CD14-positive monocyte (primary cell): ENCODE results near the gene ADAMTSL3. TPM values are rescaled to one million over a fixed set of nuclear protein-coding genes. Genes with fewer than 3 reads are reported as not detected.
"Not testable (repeated sequence)": the region's sequence is repeated elsewhere in the genome, so short reads cannot be mapped to it uniquely, and the experiment has no call there.

Experiments
- DNase-seq, 3 donors: peaks; one replicate each; pipeline ENCODE4 v3.0.0-alpha.2; 2011 to 2022
- H2AFZ ChIP-seq: 2 replicates; pipeline ENCODE4 v1.6.0; 2012; ENCODE audit warnings: mild to moderate bottlenecking, low read depth, low read length, inconsistent platforms; ENCODE audit not compliant: insufficient read depth, poor library complexity, severe bottlenecking
- H3K27ac ChIP-seq, 2 donors: 1 replicate in 1 of 2; 2 replicates in 1 of 2; pipeline ENCODE4 v1.5.1; 2012 to 2013; ENCODE audit warnings: low read length in 2 of 2, control low read depth in 1 of 2, inconsistent platforms in 1 of 2, low read depth in 1 of 2, mild to moderate bottlenecking in 1 of 2
- H3K27me3 ChIP-seq, 2 donors: one replicate each; pipeline versions ENCODE4 v1.6.0 to v1.6.1; 2011 to 2013; ENCODE audit warnings: low read length in 2 of 2; ENCODE audit not compliant: control insufficient read depth in 2 of 2, insufficient read depth in 2 of 2
- H3K36me3 ChIP-seq, 2 donors: replicated peaks in 1 of 2; 1 replicate in 1 of 2; 2 replicates in 1 of 2; pipeline versions ENCODE4 v1.5.1 to v1.6.1; 2012 to 2013; ENCODE audit warnings: low read length in 2 of 2, control low read depth in 1 of 2, inconsistent platforms in 1 of 2, mild to moderate bottlenecking in 1 of 2; ENCODE audit not compliant: insufficient read depth in 2 of 2, control insufficient read depth in 1 of 2
- H3K4me1 ChIP-seq, 2 donors: 1 replicate in 1 of 2; 2 replicates in 1 of 2; pipeline versions ENCODE4 v1.5.1 to v1.6.1; 2012 to 2013; ENCODE audit warnings: low read length in 2 of 2, control low read depth in 1 of 2, inconsistent platforms in 1 of 2, mild to moderate bottlenecking in 1 of 2, moderate library complexity in 1 of 2; ENCODE audit not compliant: insufficient read depth in 2 of 2, control insufficient read depth in 1 of 2
- H3K4me2 ChIP-seq: replicated peaks from 2 replicates; pipeline ENCODE3; 2012; ENCODE audit warnings: low read length, moderate library complexity, mild to moderate bottlenecking; ENCODE audit not compliant: poor library complexity, severe bottlenecking; ENCODE audit errors: extremely low read depth
- H3K4me3 ChIP-seq, 3 experiments: fragments of 200-600 bp in 1 of 3; sonication (generic) in 1 of 3; replicated peaks in 1 of 3; 1 replicate in 2 of 3; 2 replicates in 1 of 3; pipeline ENCODE4 v1.5.1; 2011 to 2013; ENCODE audit warnings: low read length in 3 of 3, mild to moderate bottlenecking in 3 of 3, control low read depth in 2 of 3, low read depth in 2 of 3, inconsistent platforms in 1 of 3, moderate library complexity in 1 of 3
- H3K79me2 ChIP-seq: 2 replicates; pipeline ENCODE4 v1.6.0; 2012; ENCODE audit warnings: mild to moderate bottlenecking, control low read depth, inconsistent platforms, low read length, moderate library complexity; ENCODE audit not compliant: insufficient read depth
- H3K9ac ChIP-seq: 2 replicates; pipeline ENCODE4 v1.6.0; 2017; ENCODE audit warnings: low read length, mild to moderate bottlenecking; ENCODE audit not compliant: insufficient read depth, poor library complexity, severe bottlenecking
- H3K9me3 ChIP-seq, 2 donors: replicated peaks in 1 of 2; 1 replicate in 1 of 2; 2 replicates in 1 of 2; pipeline versions ENCODE4 v1.5.1 to v1.6.1; 2012 to 2013; ENCODE audit warnings: low read length in 2 of 2, control low read depth in 1 of 2; ENCODE audit not compliant: control insufficient read depth in 1 of 2, insufficient read depth in 1 of 2
- H4K20me1 ChIP-seq: 2 replicates; pipeline ENCODE4 v1.6.0; 2012; ENCODE audit warnings: mild to moderate bottlenecking, low read length, control low read depth, moderate library complexity; ENCODE audit not compliant: insufficient read depth
- H3K27ac Mint-ChIP-seq, 7 donors: one replicate each; pipeline ENCODE4 v1.8.0; 2020; ENCODE audit warnings: mild to moderate bottlenecking in 7 of 7, mixed read lengths in 7 of 7, moderate library complexity in 6 of 7, inconsistent platforms in 2 of 7
- H3K27me3 Mint-ChIP-seq, 3 donors: one replicate each; pipeline ENCODE4 v1.8.0; 2021 to 2022; ENCODE audit warnings: low read depth in 3 of 3, mild to moderate bottlenecking in 3 of 3, mixed read lengths in 3 of 3, moderate library complexity in 3 of 3, inconsistent platforms in 1 of 3
- H3K36me3 Mint-ChIP-seq, 2 donors: one replicate each; pipeline ENCODE4 v1.8.0; 2020; ENCODE audit warnings: mixed read lengths in 2 of 2, inconsistent platforms in 1 of 2, mild to moderate bottlenecking in 1 of 2
- H3K4me1 Mint-ChIP-seq: one replicate; pipeline ENCODE4 v1.8.0; 2020; ENCODE audit warnings: mild to moderate bottlenecking, mixed read lengths
- H3K4me3 Mint-ChIP-seq, 2 donors: one replicate each; pipeline ENCODE4 v1.8.0; 2020; ENCODE audit warnings: mild to moderate bottlenecking in 2 of 2, mixed read lengths in 2 of 2, moderate library complexity in 1 of 2
- H3K9me3 Mint-ChIP-seq, 7 donors: one replicate each; pipeline ENCODE4 v1.8.0; 2020 to 2022; ENCODE audit warnings: mixed read lengths in 7 of 7, mild to moderate bottlenecking in 6 of 7, moderate library complexity in 6 of 7, inconsistent platforms in 2 of 7
- WGBS: methylation state at CpG from one replicate; pipeline ENCODE4 v1.1.5; 2013; ENCODE audit warnings: missing lambda C conversion rate; ENCODE audit not compliant: insufficient coverage; 5-methylcytosine and 5-hydroxymethylcytosine counted together
- intact Hi-C, 2 donors: fragments of 100-400 bp; cut with micrococcal nuclease; formaldehyde crosslinking; loops; one replicate each; pipeline versions ENCODE4 v1.15.0 to v1.15.1; 2023
- polyA plus RNA-seq, 3 donors: library from polyadenylated mRNA; depleted of rRNA in 1 of 3; unstranded in 2 of 3; stranded (reverse) in 1 of 3; fragments of 300-500 nt in 2 of 3; fragments of >200 nt in 1 of 3; fragmentation: Illumina TruSeq in 2 of 3; gene quantifications; 1 replicate in 2 of 3; 2 replicates in 1 of 3; pipeline ENCODE4 v1.2.3, GENCODE V29; 2012 to 2021
- TF ChIP-seq, protein P1 (sequence below): fragments of 200-600 bp; IDR thresholded peaks from one replicate; pipeline ENCODE4 v1.8.0; 2022; ENCODE audit warnings: antibody characterized with exemption, mild to moderate bottlenecking

The ADAMTSL3 gene
- polyA plus RNA-seq, 3 donors, result not detected

DNA sequence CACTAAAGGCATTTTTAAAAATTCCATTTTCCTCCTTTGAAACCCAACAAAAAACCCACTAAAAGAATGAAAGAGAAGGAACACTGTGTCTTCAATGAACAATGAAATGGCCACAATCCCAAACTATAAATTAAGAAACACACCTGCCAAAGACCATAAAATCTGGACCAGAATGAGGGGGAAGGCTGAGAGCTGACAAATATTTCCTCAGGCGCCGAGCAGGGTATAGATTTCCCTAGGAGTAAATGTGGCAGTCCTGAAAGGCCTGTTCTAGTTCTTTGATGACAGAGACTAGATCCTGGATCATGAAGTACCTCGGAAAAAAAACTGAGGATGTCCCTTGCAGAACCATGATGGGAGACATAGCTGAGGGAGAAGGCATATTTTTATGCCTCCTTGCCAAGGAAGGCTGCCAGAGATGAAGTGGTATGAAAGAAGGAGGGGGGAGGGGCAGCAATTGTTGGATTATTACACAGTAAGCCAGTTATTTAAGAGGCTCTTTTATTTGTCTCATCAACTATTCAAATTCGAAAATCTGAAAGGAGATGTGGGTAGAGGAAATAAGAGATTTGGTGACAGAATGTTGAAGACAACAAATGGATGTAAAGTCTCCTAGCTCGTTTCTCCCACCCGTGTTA lies 306.4 kb downstream of the ADAMTSL3 start:
- Mint-ChIP-seq H3K27me3 (peaks cover 2 to 6% (median 3%) of the 10 kb centered on the region in 3 donors), H3K4me1 (no peaks in the 10 kb centered on the region), H3K4me3 (no peak overlapping the region), H3K27ac (no peak overlapping the region), H3K36me3 (no peaks in the 10 kb centered on the region), H3K9me3 (peaks cover 6 to 17% (median 13%) of the 10 kb centered on the region in 7 donors)
- Histone ChIP-seq H3K4me3 (no peak overlapping the region), H3K9ac (no peak overlapping the region), H3K79me2 (no peaks in the 10 kb centered on the region), H3K36me3 (no peaks in the 10 kb centered on the region), H4K20me1 (no peaks in the 10 kb centered on the region), H2AFZ (no peak overlapping the region), H3K4me1 (no peaks in the 10 kb centered on the region), H3K27me3 (no peaks in the 10 kb centered on the region), H3K9me3 (peaks cover 0 to 14% of the 10 kb centered on the region in 2 donors), H3K27ac (no peak overlapping the region), H3K4me2 (no peak overlapping the region)
- TF ChIP-seq, protein P1, sequence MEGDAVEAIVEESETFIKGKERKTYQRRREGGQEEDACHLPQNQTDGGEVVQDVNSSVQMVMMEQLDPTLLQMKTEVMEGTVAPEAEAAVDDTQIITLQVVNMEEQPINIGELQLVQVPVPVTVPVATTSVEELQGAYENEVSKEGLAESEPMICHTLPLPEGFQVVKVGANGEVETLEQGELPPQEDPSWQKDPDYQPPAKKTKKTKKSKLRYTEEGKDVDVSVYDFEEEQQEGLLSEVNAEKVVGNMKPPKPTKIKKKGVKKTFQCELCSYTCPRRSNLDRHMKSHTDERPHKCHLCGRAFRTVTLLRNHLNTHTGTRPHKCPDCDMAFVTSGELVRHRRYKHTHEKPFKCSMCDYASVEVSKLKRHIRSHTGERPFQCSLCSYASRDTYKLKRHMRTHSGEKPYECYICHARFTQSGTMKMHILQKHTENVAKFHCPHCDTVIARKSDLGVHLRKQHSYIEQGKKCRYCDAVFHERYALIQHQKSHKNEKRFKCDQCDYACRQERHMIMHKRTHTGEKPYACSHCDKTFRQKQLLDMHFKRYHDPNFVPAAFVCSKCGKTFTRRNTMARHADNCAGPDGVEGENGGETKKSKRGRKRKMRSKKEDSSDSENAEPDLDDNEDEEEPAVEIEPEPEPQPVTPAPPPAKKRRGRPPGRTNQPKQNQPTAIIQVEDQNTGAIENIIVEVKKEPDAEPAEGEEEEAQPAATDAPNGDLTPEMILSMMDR, result no peak
- WGBS, result 100% methylated on average over 3 of the region's 6 CpGs
- no peak for DNase-seq
- intact Hi-C loops, result no loop called here

DNA sequence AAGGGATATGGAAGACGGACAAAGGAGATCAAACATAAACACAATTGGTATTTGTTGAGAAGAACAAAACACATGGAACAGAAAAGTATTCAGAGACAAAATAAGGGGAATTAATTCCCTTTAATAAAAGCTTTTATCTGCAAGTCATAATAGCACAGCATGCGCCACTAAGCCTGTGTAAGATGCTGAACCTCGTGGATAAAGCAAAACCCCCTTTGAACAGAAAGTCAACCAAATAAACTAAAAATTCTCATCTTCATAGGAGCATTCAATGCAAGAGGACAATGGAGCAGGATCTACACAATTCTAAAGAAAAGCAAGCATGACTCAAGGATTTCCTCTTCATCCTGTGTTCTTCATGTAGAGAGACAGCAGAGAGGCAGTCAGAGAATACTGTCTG lies 307.4 kb downstream of the ADAMTSL3 start:
- Histone ChIP-seq H3K27me3 (no peaks in the 10 kb centered on the region), H3K79me2 (no peaks in the 10 kb centered on the region), H3K4me3 (no peak overlapping the region), H3K27ac (no peak overlapping the region), H3K4me1 (no peaks in the 10 kb centered on the region), H3K4me2 (no peak overlapping the region), H3K36me3 (no peaks in the 10 kb centered on the region), H4K20me1 (no peaks in the 10 kb centered on the region), H2AFZ (no peak overlapping the region), H3K9me3 (peaks cover 0 to 14% of the 10 kb centered on the region in 2 donors), H3K9ac (no peak overlapping the region)
- Mint-ChIP-seq H3K4me1 (no peaks in the 10 kb centered on the region), H3K27me3 (peaks cover 0 to 6% (median 2%) of the 10 kb centered on the region in 3 donors), H3K27ac (no peak overlapping the region), H3K4me3 (no peak overlapping the region), H3K36me3 (no peaks in the 10 kb centered on the region), H3K9me3 (peaks cover 6 to 24% (median 16%) of the 10 kb centered on the region in 7 donors)
- 83% methylated on average over 1 of the region's 3 CpGs for WGBS
- intact Hi-C loops, result no loop called here
- TF ChIP-seq, protein P1, result no peak
- no peak for DNase-seq

DNA sequence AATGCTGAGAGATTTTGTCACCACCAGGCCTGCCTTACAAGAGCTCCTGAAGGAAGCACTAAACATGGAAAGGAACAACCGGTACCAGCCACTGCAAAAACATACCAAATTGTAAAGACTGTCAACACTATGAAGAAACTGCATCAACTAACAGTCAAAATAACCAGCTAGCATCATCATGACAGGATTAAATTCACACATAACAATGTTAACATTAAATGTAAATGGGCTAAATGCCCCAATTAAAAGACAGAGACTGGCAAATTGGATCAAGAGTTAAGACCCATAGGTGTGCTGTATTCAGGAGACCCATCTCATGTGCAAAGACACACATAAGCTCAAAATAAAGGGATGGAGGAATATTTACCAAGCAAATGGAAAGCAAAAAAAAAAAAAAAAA lies 311.0 kb downstream of the ADAMTSL3 start:
- peaks cover 0 to 14% of the 10 kb centered on the region in 2 donors for H3K9me3 ChIP-seq
- H3K36me3 ChIP-seq, H3K9ac ChIP-seq, H3K4me1 ChIP-seq, H4K20me1 ChIP-seq, H2AFZ ChIP-seq, H3K27ac ChIP-seq, H3K4me2 ChIP-seq, H3K79me2 ChIP-seq, DNase-seq, H3K27ac Mint-ChIP-seq, H3K36me3 Mint-ChIP-seq, H3K4me3 ChIP-seq, intact Hi-C loops, H3K27me3 Mint-ChIP-seq, H3K4me3 Mint-ChIP-seq, H3K4me1 Mint-ChIP-seq, H3K27me3 ChIP-seq: not testable (repeated sequence)
- WGBS, result no CpG with 5 or more reads among the region's 1 CpG
- peaks cover 8 to 27% (median 20%) of the 10 kb centered on the region in 7 donors for H3K9me3 Mint-ChIP-seq
